T-helper 2 cell treated with Interferon-gamma antibody and Interleukin-4, amounts not matched to agents 5 μg/mL and 100 μg/mL, for 36 hours (primary cell): ENCODE results near the gene ST8SIA5.
A peak's percentile ranks its signal among the peaks of the same experiment; 100 is the strongest.

ENCODE experiments used
- DNase-seq: peaks from one replicate; pipeline ENCODE4 v3.0.0; 2021; ENCODE audit warnings: low spot score
- H3K27ac Mint-ChIP-seq: one replicate; pipeline ENCODE4 v1.8.0; 2021; ENCODE audit warnings: mild to moderate bottlenecking, mixed read lengths
- H3K27me3 Mint-ChIP-seq: one replicate; pipeline ENCODE4 v1.8.0; 2021; ENCODE audit warnings: low read depth, mixed read lengths
- H3K36me3 Mint-ChIP-seq: one replicate; pipeline ENCODE4 v1.8.0; 2021; ENCODE audit warnings: low read depth, mixed read lengths
- H3K4me1 Mint-ChIP-seq: one replicate; pipeline ENCODE4 v1.8.0; 2021; ENCODE audit warnings: low read depth, mixed read lengths
- H3K4me3 Mint-ChIP-seq: one replicate; pipeline ENCODE4 v1.8.0; 2022; ENCODE audit warnings: mild to moderate bottlenecking, moderate library complexity, mixed read lengths
- H3K9me3 Mint-ChIP-seq: one replicate; pipeline ENCODE4 v1.8.0; 2021; ENCODE audit warnings: mixed read lengths

The ST8SIA5 gene

DNA sequence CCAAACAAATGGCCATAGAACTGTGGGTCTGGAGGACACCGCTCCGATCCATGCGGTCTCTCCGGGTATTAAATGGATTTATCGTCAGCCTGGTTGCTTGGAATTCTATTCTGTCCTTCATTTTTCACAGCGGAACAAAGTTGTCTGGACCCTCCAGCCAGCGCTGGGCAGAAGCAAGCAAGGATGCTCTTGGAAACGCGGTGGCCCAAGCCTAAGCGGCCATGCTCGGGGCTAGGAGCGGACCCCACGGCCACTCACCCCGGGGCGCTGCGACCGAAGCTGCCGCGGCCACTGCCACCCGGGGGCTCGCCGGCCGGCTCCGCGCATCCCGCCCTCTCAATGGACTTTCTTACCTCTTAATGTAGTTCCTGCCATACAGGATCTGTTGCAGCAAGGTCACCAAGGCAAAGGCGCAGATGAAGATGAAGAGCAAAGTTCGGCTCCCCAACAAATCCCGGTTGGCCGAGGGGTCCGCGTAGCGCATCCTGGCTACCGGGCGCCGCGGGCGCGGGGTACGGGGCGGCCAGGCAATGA, 761 bp downstream of the ST8SIA5 start:
- peak overlapping the region; percentile 52 for H3K4me3 Mint-ChIP-seq
- no peak overlapping the region for H3K27ac Mint-ChIP-seq
- H3K36me3 Mint-ChIP-seq: peaks cover 1% of the 10 kb centered on the region
- peaks cover 20% of the 10 kb centered on the region for H3K4me1 Mint-ChIP-seq
- H3K27me3 Mint-ChIP-seq: peaks cover 71% of the 10 kb centered on the region
- no peak for DNase-seq
- H3K9me3 Mint-ChIP-seq: no peaks in the 10 kb centered on the region

DNA sequence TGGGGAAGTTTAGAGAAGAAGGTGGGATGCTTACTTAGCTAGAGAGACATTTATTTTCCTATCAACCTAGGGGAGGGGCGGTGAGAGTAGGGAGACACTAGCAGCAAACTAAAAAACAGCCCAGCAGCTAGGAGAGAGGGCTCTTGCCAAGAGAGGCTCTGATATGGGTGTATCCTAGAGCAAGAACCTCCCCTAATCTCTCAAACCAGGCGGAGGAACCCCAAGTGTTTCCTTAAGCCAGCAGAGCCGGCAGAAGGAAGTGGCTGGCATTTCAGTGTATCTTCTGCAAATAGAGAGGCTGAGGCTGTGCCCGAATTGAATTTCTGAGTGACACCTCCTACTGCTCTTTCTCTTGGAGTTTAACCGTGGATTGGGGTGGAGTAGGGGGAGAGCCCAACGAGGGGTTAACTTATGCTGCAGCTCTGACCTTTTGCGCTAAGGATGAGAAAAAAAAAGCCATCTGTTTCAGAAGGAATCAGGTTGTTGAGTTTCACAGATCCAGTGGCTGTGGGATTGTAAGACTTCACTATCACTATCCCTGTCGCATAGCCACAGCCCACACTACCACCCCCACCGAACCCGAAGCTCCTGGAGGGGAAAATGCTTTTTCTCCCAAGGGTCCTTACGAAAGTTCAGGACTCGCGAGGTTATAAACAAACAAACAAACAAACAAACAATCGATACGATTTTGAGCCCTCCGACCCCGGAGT, 1.4 kb downstream of the ST8SIA5 start:
- no peak for DNase-seq
- peak overlapping the region; percentile 52 for H3K4me3 Mint-ChIP-seq
- H3K9me3 Mint-ChIP-seq: no peaks in the 10 kb centered on the region
- peaks cover 20% of the 10 kb centered on the region for H3K4me1 Mint-ChIP-seq
- H3K27ac Mint-ChIP-seq: no peak overlapping the region
- H3K36me3 Mint-ChIP-seq: peaks cover 1% of the 10 kb centered on the region
- H3K27me3 Mint-ChIP-seq: peaks cover 70% of the 10 kb centered on the region

DNA sequence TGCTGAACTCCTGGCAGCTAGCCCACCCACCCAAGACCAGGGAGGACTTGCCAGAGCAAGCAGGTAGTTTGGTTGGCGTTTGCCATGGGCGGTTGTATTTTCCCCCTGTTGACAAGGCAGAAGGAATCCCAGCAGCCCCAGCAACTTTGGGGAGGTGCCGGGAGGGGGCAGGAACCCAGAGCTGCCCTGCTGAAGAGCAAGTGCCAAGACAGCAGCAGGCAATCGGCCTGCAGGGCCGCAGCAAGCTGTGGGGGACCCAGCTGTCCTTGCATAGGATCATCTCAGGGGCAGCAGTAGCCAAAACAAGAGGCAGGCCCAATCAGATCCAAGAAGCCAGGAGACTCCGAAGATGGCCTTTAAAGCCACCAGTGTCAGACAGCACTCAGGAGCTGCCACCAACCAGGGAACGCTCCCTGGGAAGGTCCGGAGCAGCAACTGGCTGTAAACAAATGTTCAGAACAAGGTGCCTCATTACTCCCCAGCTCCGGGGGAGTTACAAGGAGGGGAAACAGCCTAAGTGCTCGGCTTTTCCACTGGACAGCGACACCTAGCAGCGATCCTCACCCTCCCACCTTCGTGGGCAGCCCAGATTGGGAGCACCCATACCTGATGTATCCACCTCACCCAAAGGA, 2.1 kb downstream of the ST8SIA5 start:
- no peak overlapping the region for H3K4me3 Mint-ChIP-seq
- no peak overlapping the region for H3K27ac Mint-ChIP-seq
- H3K4me1 Mint-ChIP-seq: peaks cover 20% of the 10 kb centered on the region
- H3K27me3 Mint-ChIP-seq: peaks cover 65% of the 10 kb centered on the region
- peaks cover 1% of the 10 kb centered on the region for H3K36me3 Mint-ChIP-seq
- no peak for DNase-seq
- H3K9me3 Mint-ChIP-seq: no peaks in the 10 kb centered on the region

DNA sequence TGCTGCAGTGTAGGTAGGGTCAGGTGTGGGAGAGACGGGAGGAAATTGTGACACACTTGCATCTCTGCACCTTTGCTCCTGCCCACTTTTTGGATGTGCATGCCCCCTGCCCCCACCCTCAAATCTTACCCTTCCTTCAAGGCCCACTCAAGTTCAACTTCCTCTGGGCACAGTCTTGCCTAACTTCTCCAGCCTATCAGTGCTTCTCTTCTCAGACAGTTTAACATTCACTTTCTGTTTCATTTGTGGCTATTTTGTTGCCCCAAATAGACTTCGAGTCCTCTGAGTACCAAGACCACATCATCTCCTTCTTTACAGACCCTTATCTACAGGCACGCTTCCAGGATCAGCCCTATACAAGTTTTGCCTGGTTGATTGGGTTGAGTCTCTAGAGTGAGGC, 2.7 kb downstream of the ST8SIA5 start:
- H3K4me1 Mint-ChIP-seq: peaks cover 20% of the 10 kb centered on the region
- H3K27ac Mint-ChIP-seq: no peak overlapping the region
- peaks cover 59% of the 10 kb centered on the region for H3K27me3 Mint-ChIP-seq
- no peaks in the 10 kb centered on the region for H3K9me3 Mint-ChIP-seq
- H3K36me3 Mint-ChIP-seq: peaks cover 1% of the 10 kb centered on the region
- H3K4me3 Mint-ChIP-seq: no peak overlapping the region
- no peak for DNase-seq

DNA sequence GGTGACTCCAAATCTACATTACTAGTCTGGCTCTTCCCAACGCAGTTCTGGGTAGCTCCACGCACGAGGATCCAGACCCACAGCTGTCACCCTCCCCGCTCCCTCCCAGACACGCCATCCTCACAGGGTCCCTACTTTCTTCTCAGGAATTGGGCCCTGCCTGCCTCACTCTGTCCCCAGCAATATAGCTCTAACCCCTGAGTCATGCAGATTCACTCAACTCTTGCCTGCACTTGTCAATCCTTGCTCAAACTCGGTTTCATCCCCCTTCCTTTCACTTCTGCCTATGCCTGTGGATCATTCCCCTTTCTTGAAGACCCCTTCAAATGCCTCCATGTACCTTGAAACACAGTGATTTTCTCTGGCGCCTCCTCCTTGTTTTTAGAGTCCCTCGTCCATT, 5.0 kb downstream of the ST8SIA5 start:
- Mint-ChIP-seq H3K27ac (no peak overlapping the region), H3K4me3 (no peak overlapping the region), H3K4me1 (peaks cover 20% of the 10 kb centered on the region), H3K27me3 (peaks cover 41% of the 10 kb centered on the region), H3K9me3 (no peaks in the 10 kb centered on the region), H3K36me3 (peaks cover 1% of the 10 kb centered on the region)
- DNase-seq: no peak

DNA sequence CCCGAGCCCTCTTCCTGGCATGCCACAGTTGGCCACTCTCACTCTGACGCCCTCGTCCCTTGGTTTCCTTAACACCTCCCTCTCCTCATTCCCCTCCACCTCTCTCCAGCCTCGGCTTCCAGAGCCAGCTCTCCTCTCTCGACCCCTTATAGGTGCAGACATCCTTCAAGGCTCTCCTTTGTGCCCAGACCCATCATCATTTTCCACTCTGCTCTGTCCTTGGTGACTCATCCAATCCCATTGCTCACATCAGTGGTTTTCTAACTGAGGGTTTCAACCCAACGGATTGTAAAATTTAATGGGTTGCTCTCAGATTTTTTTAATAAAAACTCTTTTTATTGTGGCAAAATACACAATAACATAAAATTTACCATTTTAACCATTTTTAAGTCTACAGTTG, 6.2 kb downstream of the ST8SIA5 start:
- Mint-ChIP-seq H3K4me1 (peaks cover 16% of the 10 kb centered on the region), H3K27ac (no peak overlapping the region), H3K27me3 (peaks cover 44% of the 10 kb centered on the region), H3K9me3 (no peaks in the 10 kb centered on the region), H3K36me3 (peaks cover 1% of the 10 kb centered on the region), H3K4me3 (no peak overlapping the region)
- no peak for DNase-seq

DNA sequence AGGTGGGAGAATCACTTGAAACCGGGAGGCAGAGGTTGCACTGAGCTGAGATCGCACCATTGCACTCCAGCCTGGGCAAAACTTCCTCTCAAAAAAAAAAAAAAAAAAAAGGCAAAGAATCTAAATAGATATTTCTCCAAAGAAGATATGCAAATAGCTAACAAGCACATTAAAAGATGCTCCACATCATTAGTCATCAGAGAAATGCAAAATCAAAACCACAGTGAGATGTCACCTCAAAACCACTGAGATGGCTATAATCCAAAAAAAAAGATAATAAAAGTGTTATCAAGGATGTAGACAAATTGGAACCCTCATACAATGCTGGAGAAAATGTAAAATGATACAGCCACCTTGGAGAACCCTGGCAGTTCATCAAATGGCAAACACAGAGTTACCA, 8.4 kb downstream of the ST8SIA5 start:
- Mint-ChIP-seq H3K36me3 (no peaks in the 10 kb centered on the region), H3K9me3 (no peaks in the 10 kb centered on the region), H3K4me3 (no peak overlapping the region), H3K4me1 (no peaks in the 10 kb centered on the region), H3K27me3 (peaks cover 36% of the 10 kb centered on the region), H3K27ac (no peak overlapping the region)
- DNase-seq: no peak

DNA sequence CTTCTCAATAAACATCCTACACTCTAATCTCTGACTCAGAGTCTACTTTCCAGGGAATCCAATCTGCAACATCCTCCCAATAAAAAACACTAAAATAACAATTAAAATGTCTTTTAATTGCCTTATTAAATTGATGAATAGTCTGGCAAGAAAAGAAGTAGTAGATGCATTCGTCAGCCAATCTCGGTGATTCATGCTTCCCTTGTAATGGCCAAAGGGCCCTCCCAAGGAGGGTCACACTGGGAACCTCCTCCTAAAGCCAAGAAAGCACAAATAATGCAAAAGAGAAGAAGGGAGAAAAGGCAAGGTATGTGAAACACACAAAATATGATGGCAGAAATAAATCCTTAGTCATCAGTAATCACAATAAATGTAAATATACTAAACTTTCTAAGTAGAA, 16.8 kb downstream of the ST8SIA5 start:
- no peaks in the 10 kb centered on the region for H3K36me3 Mint-ChIP-seq
- H3K9me3 Mint-ChIP-seq: no peaks in the 10 kb centered on the region
- peaks cover 31% of the 10 kb centered on the region for H3K27me3 Mint-ChIP-seq
- H3K4me1 Mint-ChIP-seq: no peaks in the 10 kb centered on the region
- H3K27ac Mint-ChIP-seq: no peak overlapping the region
- DNase-seq: no peak
- H3K4me3 Mint-ChIP-seq: no peak overlapping the region

DNA sequence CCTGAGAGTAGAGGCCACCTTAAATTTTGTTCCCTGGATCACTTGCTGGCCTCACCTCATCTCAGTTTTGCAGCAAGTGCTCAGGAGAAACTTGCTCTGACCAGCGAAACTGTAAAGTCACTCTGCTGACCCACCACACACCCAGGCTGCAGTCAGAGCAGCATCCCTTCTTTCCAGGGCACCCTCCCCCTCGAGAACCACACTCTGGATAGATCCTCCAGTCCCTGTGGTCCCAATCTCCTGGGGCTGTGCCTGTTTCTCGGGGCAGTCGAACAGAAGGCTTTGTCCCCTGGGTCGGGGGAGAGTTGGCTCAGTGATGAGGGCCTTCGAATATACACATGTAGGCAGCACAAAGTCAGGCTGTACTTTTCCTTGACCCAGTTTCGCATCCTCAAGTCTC, 18.4 kb downstream of the ST8SIA5 start:
- H3K27me3 Mint-ChIP-seq: peaks cover 21% of the 10 kb centered on the region
- no peaks in the 10 kb centered on the region for H3K36me3 Mint-ChIP-seq
- H3K27ac Mint-ChIP-seq: no peak overlapping the region
- no peaks in the 10 kb centered on the region for H3K4me1 Mint-ChIP-seq
- no peak overlapping the region for H3K4me3 Mint-ChIP-seq
- no peak for DNase-seq
- no peaks in the 10 kb centered on the region for H3K9me3 Mint-ChIP-seq

DNA sequence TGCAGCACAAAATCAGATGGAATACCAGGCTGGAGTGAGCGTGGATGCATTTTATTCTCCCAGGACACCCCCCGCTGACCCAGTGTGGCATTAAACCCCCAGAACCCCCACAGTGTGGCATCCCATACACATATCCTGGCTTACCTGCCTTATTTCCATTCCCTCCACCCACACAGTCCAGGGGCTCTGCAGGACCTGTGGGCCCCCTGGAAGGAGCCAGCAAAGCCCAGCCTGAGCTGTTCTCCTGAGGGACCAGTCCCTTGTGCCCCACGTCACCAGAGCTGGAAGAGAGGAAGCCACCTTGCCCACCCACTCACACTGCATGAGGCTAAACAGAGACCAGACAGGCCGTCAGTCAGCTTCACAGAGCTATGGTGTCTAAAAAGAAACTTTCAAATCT, 20.1 kb downstream of the ST8SIA5 start:
- Mint-ChIP-seq H3K4me1 (no peaks in the 10 kb centered on the region), H3K9me3 (no peaks in the 10 kb centered on the region), H3K36me3 (no peaks in the 10 kb centered on the region), H3K27ac (no peak overlapping the region), H3K27me3 (peaks cover 15% of the 10 kb centered on the region), H3K4me3 (no peak overlapping the region)
- DNase-seq: no peak

DNA sequence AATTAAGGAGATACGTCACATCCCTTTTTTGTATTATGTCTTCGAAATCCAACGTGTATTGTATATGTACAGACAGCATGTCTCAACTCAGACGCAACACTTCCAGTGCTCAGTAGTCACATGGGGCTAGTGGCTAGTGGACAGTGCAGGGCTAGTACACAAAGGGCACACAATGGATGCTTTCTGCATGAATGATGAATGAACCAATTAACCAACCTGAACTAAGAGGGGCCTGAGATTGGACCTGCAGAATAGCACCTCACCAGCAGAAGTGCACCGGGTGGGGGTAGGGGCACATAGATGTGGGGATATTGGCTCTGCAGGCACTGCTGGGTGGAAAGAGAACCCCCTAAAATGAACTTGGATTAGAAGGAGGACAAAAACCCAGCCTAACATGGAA, 20.7 kb downstream of the ST8SIA5 start:
- DNase-seq: no peak
- Mint-ChIP-seq H3K36me3 (no peaks in the 10 kb centered on the region), H3K27ac (no peak overlapping the region), H3K4me3 (no peak overlapping the region), H3K4me1 (no peaks in the 10 kb centered on the region), H3K27me3 (peaks cover 13% of the 10 kb centered on the region), H3K9me3 (peaks cover under 1% of the 10 kb centered on the region)

DNA sequence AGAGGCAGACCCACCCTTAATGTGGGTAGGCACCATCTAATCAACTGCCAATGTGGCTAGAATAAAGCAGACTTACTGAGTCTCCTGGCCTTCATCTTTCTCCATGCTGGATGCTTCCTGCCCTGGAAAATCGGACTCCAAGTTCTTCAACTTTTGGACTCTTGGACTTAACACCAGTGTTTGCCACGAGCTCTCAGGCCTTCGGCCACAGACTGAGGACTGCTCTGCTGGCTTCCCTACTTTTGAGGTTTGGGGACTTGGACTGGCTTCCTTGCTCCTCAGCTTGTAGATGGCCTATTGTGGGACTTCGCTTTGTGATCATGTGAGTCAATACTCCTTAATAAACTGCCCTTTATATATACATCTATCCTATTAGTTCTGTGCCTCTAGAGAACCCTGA, 21.9 kb downstream of the ST8SIA5 start:
- DNase-seq: no peak
- Mint-ChIP-seq H3K27me3 (peaks cover 11% of the 10 kb centered on the region), H3K4me1 (no peaks in the 10 kb centered on the region), H3K36me3 (no peaks in the 10 kb centered on the region), H3K4me3 (no peak overlapping the region), H3K9me3 (peaks cover 4% of the 10 kb centered on the region), H3K27ac (no peak overlapping the region)

DNA sequence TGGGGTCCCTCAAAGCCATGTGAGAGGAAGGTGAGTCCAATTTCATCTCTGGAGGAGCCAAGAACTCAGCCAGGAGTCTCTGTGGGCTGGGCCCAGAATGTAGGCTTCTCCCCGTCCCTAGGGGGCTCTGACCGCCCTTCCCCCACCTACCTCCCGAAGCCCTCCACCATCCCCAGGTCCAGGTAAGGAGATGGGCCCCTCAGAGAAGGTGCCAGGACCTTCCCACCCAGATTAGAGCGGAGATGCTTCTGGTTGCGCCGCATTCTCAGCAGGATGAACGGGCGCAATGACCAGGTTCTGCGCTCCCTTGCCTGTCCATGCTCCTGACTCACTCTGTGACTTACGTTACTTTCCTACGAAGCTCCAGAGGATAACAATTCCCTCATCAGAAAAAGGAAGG, 23.0 kb downstream of the ST8SIA5 start:
- H3K27me3 Mint-ChIP-seq: peaks cover 8% of the 10 kb centered on the region
- H3K9me3 Mint-ChIP-seq: peaks cover 12% of the 10 kb centered on the region
- no peak overlapping the region for H3K27ac Mint-ChIP-seq
- H3K4me3 Mint-ChIP-seq: no peak overlapping the region
- no peaks in the 10 kb centered on the region for H3K36me3 Mint-ChIP-seq
- no peaks in the 10 kb centered on the region for H3K4me1 Mint-ChIP-seq
- no peak for DNase-seq

DNA sequence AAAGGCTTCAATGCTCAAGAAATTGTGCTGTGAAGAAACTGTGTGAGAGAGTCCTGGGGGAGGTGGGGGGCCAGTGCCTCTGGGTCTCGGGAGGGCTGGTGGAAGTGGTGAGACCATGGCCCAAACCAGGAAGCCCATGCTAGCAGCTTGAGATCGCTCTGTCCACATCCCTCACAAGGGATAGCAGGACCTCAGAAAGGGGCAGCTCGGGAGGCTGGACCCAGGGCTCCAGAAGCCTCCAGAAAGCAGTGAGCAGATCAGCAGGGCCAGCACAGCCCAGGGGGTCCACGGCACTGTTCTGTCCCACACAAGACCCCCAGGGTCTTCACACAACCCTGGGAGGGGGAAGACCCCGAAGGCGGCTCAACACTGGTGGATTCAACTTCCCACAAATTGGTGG, 24.1 kb downstream of the ST8SIA5 start:
- Mint-ChIP-seq H3K27ac (no peak overlapping the region), H3K27me3 (peaks cover 8% of the 10 kb centered on the region), H3K4me3 (no peak overlapping the region), H3K9me3 (peaks cover 12% of the 10 kb centered on the region), H3K4me1 (no peaks in the 10 kb centered on the region), H3K36me3 (no peaks in the 10 kb centered on the region)
- DNase-seq: no peak
